Stimulated activated CD4-positive, alpha-beta T cell treated with anti-CD3 and anti-CD28 coated beads, Interleukin-1b, Interleukin-23, amount 100 ng/mL, for 4 hours (primary cell): ENCODE measurements around the gene AGPAT2.

ENCODE experiments used
- DNase-seq, 2 donors: peaks; one replicate each; pipeline ENCODE4 v3.0.0-alpha.2; 2020; ENCODE audit warnings: low read depth in 2 of 2

AGPAT2 gene

DNA sequence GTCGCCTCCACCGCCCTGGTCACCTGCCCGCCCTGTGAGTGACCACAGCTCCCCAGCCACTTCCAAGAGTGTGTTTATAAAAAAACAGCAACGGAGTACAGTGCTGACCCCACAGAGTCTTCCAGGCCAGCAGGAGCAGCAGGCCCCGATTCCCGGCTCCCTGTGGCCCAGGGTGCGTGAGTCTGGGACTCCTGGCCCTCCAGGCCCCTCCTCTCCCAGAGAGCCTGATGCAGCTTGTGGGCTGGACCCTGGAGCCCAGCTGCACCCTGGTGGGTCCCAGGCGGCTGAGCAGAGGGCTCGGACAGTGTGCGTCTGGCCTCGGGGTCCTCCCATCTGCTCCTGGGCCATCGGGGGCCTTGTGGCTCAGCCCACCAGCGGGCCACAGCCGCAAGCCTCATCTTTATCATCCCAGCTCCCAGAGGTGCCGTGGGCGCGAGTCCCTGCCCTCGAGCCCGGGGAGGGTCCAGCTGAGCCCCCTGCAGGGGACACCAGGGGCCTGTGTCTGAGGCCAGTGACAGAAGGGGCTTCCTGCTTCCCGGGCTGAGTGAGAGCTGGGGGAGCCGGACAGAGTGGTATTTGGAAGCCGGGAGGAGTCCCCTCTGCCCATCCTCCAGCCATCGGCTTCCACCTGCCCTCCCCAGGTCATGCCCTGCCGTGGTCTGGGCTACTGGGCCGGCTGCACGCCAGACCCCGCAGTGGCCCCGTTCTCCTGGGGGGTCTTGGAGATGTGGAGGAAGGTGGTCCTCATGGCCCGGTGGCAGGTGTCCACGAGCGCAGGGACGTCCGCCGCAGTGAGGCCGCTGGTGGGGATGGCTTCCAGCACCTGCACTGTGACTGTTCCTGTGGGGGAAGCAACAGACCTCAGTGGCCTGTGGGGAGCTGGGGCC, 13.9 kb downstream of the AGPAT2 start:
- DNase-seq = no peak

- no peak for DNase-seq
These were observed 14.7 kb downstream of the AGPAT2 start for GRCh38 chr9:136672431-136673087.

DNA sequence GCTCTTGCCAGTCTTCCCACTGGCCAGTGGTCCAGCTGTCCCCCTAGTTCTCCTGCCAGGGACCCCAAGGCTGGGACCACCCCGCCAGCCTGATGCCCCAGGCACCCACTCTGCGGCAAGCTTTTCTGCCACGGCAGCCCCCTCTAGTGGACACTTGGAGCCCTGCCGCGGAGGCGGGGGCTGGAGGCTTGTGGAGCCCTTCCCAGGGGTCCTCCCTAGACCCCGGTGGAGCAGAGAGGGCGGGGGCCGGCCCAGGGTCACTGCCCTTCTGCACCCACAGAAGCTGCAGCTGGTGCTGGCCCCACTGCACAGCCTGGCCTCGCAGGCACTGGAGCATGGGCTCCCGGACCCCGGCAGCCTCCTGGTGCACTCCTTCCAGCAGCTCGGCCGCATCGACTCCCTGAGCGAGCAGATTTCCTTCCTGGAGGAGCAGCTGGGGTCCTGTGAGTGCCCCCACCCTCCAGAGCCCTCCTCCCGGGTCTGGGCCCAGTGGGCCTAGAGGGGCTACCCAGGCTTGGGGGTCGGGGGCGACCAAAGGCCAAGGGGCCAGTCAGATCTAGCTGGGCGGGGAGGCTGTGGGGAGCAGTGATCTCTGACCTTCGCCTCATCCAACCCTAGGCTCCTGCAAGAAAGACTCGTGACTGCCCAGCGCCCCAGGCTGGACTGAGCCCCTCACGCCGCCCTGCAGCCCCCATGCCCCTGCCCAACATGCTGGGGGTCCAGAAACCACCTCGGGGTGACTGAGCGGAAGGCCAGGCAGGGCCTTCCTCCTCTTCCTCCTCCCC, 15.4 kb downstream of the AGPAT2 start:
- DNase-seq = peak; percentile 30 to 35

- no peak for DNase-seq
These were observed 16.0 kb downstream of the AGPAT2 start for GRCh38 chr9:136671254-136671614.

- no peak for DNase-seq
These were observed 16.5 kb downstream of the AGPAT2 start for GRCh38 chr9:136670576-136671253.

- DNase-seq = no peak
These were observed 17.3 kb downstream of the AGPAT2 start for GRCh38 chr9:136669791-136670464.

DNA sequence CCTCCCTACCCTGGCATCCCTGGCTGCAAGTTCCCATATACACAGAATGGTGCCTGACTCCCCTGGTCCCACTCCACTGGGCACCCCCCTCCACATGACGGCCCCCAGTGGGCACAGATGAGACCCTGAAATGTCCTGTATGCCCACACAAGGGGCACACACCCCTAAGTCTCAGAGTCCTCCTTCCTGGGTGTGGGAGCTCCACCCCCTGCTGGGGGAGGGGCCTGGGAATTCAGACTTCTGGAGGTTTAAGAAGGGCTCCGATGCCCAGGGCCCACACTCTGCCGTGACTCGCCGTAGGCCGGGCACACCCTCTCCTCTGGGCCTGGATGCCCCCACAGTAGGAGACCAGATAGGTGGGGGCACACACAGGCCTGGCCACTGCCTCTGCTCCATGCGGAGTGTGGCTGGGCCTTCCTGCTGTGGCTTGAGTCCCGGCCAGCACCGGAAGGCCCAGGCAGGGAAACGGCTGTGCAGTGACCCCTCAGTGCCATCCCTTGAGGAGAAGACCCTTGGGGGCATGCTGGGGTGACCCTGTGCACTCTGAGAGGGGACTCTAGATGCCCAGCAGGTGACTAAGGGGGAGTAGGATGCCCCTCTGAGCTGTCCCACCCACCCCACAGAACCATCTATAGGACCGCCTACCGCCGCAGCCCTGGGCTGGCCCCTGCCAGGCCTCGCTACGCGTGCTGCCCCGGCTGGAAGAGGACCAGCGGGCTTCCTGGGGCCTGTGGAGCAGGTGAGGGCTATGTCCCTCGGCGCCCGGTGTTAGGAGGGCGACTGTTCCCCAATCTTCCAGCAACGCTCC, 18.1 kb downstream of the AGPAT2 start:
- DNase-seq = no peak

DNA sequence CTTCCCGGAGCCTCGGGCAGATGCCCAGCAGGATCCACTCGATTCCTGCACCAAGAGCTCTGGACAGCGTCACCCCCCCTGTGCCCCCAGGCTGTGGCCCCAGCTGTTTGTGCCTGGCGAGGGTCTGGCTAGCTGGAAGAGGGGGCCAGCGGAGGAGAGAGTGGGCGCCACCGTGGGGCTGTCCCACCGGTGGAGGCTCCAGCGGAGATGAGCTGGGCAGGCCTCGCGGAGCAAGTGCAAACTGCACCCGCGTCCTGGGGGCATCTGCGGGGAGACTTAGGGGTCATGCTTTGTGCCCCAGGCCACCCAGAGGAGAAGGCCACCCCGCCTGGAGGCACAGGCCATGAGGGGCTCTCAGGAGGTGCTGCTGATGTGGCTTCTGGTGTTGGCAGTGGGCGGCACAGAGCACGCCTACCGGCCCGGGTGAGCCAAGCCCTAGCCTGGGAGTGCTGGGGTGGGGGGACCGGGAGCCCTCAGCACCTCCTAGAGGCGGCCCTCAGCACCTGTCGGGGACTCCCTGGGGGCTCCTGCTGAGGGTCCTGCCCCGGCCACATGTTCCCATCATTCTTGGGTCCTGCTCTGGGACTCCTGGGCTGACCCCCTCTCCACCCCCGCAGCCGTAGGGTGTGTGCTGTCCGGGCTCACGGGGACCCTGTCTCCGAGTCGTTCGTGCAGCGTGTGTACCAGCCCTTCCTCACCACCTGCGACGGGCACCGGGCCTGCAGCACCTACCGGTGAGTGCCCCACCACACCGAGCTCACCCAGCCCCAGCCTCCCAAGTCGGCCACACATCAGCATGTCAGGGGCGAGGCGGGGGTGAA, 19.1 kb downstream of the AGPAT2 start:
- DNase-seq = no peak

GRCh38 chr9:136667214-136667939, 19.9 kb downstream of the AGPAT2 start:
- no peak for DNase-seq

DNA sequence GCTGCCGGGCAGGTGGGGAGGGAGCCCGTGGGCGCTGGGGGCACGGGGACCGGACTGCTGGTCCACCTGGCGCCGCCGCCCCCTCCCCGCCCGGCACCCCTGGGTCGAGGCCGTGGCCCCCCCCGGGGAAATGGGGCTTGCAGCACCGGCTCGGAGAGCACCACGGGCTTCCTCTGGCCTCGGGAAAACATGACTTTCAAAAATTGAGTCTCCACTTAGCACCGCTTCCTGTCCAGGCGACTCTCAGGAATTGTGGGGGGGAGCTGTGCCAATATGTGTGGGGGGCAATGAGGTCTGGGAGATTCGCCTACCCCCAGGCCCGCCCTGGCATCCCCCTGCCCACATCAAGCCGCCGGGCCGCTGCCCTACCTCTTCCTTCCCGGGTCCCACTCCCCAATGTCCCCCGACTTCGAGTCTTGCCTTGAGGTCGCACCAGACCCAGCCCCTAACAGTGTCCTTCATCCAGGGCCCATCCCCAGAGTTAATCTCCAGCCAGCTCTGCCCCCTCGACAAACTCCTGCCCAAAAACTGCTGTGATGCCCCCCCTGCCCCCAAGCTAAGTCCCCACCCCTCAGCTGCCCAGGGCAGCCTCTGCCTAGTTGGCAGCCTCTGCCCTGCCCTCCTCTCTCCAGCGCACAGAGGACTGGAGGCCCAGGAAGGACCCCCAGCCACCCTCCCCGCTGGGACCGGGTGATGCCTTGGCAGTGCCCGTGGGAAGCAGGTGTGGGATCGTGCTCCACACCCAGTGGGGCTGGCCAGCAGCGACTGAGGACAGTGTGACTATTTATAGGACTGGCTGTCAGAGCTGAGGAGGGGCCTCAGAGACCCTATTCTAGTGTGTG, 20.7 kb downstream of the AGPAT2 start:
- DNase-seq = no peak

DNA sequence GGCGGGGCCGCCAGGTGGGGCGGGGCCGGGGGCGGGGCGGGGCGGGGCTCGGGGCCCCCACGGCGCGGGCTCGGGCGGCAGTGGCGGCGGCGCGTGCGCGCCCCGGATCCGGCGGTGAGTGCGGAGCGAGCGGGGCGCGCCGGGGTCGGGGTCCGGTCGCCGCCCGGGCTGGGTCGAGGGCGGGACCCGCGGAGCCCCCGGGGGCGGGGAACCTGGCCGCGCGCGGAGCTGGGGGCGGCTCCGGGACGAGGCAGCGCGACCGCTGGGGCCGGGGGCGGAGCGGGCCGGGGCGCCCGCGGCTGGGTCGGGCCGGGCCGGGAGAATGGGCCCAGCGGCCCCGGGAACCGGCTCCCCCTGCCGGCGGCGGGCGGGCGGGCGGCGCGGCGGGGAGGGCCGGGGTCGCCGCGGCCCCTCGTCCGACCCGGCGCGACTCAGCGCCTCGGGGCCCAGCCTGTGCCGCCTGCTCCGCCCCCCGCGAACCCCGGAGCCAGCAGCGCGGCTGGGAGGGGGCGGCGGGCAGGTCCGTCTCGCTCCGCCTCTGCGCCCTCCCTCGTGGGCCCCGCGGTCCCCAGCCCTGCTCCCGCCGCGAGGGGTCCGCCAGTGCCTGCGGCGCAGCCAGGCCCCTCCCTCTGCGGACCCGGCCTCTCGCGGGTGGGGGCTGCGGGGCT, 21.4 kb downstream of the AGPAT2 start:
- peak in 1 of 2 donors; percentile 31 for DNase-seq

DNA sequence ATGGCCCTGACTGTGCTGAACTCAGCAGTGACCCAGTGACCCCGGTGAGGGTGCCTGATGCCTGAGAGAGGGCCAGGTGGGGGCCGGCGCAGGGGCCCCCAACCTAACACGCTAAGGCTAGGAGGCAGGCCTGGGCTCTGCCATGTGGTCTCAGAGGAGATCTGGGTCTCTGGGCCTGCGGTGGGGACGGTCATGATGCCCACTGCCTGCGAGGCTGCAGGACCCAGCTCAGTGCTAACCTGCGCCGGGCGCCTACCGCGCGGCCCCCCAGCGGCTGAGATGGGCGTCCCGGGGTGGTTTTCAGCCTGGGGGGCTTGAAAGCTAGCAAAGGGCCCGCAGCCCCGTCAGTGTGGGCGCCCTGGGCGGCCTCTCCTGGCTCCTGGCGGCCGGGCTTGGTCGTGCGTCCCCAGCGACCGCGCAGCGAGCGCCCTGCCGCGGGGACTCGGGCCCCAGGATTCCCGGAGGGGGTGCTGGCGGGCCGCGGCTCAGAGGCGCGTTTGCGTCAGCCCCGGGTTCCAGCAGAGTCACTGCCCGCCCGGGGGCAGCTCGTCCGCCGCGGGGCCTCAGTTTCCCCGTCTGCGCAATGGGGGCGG, 22.1 kb downstream of the AGPAT2 start:
- peak in 1 of 2 donors; percentile 33 for DNase-seq

GRCh38 chr9:136664000-136664915, 23.0 kb downstream of the AGPAT2 start:
- DNase-seq = no peak

- no peak for DNase-seq
These were observed 24.3 kb downstream of the AGPAT2 start, which contains the start of gene EGFL7 for GRCh38 chr9:136662656-136663581. Gene EGFL7, plus strand, starts transcription at chr9:136662916. Its CDS starts 5,367 bp downstream, at chr9:136668283.

GRCh38 chr9:136662326-136662655, 25.0 kb downstream of the AGPAT2 start:
- DNase-seq = no peak
